Subcutaneous abdominal adipose tissue (tissue), 5 donors: ENCODE measurements around the gene ADRB2.
A peak's percentile ranks its signal among the peaks of the same experiment; 100 is the strongest.

Experiments
- H3K27ac ChIP-seq: one replicate; pipeline ENCODE4 v1.7.0; 2013; ENCODE audit warnings: low read depth, mild to moderate bottlenecking, inconsistent platforms, low read length, moderate library complexity
- H3K27me3 ChIP-seq, 5 donors: one replicate each; pipeline ENCODE4 v1.7.0; 2013; ENCODE audit warnings: low read length in 5 of 5, inconsistent platforms in 1 of 5; ENCODE audit not compliant: control insufficient read depth in 5 of 5, insufficient read depth in 4 of 5
- H3K36me3 ChIP-seq, 5 donors: one replicate each; pipeline ENCODE4 v1.7.0; 2013; ENCODE audit warnings: low read length in 5 of 5; ENCODE audit not compliant: control insufficient read depth in 5 of 5, insufficient read depth in 5 of 5
- H3K4me1 ChIP-seq, 5 donors: one replicate each; pipeline ENCODE4 v1.7.0; 2013; ENCODE audit warnings: low read length in 5 of 5, mild to moderate bottlenecking in 3 of 5, moderate library complexity in 1 of 5; ENCODE audit not compliant: control insufficient read depth in 5 of 5, insufficient read depth in 5 of 5
- H3K4me3 ChIP-seq, 5 donors: one replicate each; pipeline ENCODE4 v1.7.0; 2013; ENCODE audit warnings: low read length in 5 of 5, low read depth in 1 of 5
- H3K9ac ChIP-seq, 5 donors: one replicate each; pipeline ENCODE4 v1.7.0; 2013; ENCODE audit warnings: low read length in 5 of 5, mild to moderate bottlenecking in 4 of 5, moderate library complexity in 3 of 5
- H3K9me3 ChIP-seq, 5 donors: one replicate each; pipeline ENCODE4 v1.7.0; 2013; ENCODE audit warnings: low read length in 5 of 5; ENCODE audit not compliant: control insufficient read depth in 5 of 5
- donor health status: healthy.
- donor health status: healthy.
- donor health status: healthy.
- donor health status: healthy.
- donor health status: healthy.

ADRB2 gene

GRCh38 chr5:148826053-148826738, at the start of gene ADRB2:
Gene ADRB2 (plus strand): TSS chr5:148826611. CDS start chr5:148826832, 221 bp downstream.
- peak within 1 kb of the TSS; percentile 86 for H3K27ac ChIP-seq
- no peaks in the 10 kb centered on the region for H3K27me3 ChIP-seq
- peaks cover 4 to 66% (median 62%) of the 10 kb centered on the region in 5 donors for H3K4me1 ChIP-seq
- no peaks in the 10 kb centered on the region for H3K36me3 ChIP-seq
- no peaks in the 10 kb centered on the region for H3K9me3 ChIP-seq
- H3K9ac ChIP-seq, result peak within 1 kb of the TSS; percentile 77 to 91 (median 84)
- peak within 1 kb of the TSS; percentile 75 to 97 (median 92) for H3K4me3 ChIP-seq

GRCh38 chr5:148776780-148777179, 49.6 kb upstream of the ADRB2 start:
- no peak overlapping the region for H3K9ac ChIP-seq
- no peak overlapping the region for H3K4me3 ChIP-seq
- no peaks in the 10 kb centered on the region for H3K36me3 ChIP-seq
- H3K27ac ChIP-seq, result no peak overlapping the region
- no peaks in the 10 kb centered on the region for H3K4me1 ChIP-seq
- H3K9me3 ChIP-seq, result no peaks in the 10 kb centered on the region
- no peaks in the 10 kb centered on the region for H3K27me3 ChIP-seq

DNA sequence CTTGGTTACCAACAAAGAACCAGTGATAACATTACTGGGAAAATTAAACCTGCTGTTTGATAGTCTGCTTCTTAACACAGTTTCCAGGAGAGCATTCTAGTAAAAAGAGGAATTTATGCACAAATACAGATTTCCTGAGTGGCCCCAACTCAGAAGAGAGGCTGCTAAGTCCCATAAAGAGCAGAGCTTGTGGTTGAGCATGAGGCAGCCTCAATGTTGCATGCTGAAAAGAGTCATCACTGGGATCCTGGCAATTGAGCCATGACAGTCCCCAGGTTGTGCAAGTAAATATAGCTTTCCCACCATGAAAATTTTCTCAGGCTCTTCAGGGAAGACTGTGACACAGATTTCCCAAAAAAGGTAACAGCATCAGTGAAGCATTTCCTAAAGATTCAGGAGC, 47.5 kb upstream of the ADRB2 start:
- H3K36me3 ChIP-seq, result no peaks in the 10 kb centered on the region
- no peak overlapping the region for H3K9ac ChIP-seq
- no peak overlapping the region for H3K4me3 ChIP-seq
- no peaks in the 10 kb centered on the region for H3K27me3 ChIP-seq
- H3K27ac ChIP-seq, result no peak overlapping the region
- no peaks in the 10 kb centered on the region for H3K9me3 ChIP-seq
- H3K4me1 ChIP-seq, result no peaks in the 10 kb centered on the region

DNA sequence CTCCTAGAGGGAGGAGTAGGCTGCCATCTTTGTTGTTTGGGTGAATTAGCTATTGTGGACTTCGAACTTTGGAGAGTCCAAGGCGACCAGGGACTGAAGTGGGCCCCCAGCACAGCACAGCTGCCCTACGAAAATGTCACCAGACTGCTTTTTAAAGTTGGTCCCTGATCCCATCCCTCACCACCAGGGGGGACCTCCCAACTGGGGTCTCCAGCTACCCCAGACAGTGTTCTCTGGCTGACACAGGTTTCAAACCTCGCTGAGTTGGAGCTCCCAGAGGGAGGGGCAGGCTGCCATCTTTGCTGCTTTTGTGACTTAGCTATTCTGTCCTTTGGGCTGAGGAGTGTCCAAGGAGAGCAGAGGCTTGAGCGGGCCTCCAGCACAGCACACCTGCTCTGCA, 45.7 kb upstream of the ADRB2 start:
- no peaks in the 10 kb centered on the region for H3K4me1 ChIP-seq
- H3K27me3 ChIP-seq, result no peaks in the 10 kb centered on the region
- H3K9ac ChIP-seq, result no peak overlapping the region
- H3K36me3 ChIP-seq, result no peaks in the 10 kb centered on the region
- H3K9me3 ChIP-seq, result no peaks in the 10 kb centered on the region
- H3K27ac ChIP-seq, result no peak overlapping the region
- no peak overlapping the region for H3K4me3 ChIP-seq

- Histone ChIP-seq H3K36me3 (no peaks in the 10 kb centered on the region), H3K4me3 (no peak overlapping the region), H3K27ac (no peak overlapping the region), H3K27me3 (no peaks in the 10 kb centered on the region), H3K9me3 (no peaks in the 10 kb centered on the region), H3K4me1 (no peaks in the 10 kb centered on the region), H3K9ac (no peak overlapping the region)
Measured at GRCh38 chr5:148781766-148782165, 44.6 kb upstream of the ADRB2 start.

DNA sequence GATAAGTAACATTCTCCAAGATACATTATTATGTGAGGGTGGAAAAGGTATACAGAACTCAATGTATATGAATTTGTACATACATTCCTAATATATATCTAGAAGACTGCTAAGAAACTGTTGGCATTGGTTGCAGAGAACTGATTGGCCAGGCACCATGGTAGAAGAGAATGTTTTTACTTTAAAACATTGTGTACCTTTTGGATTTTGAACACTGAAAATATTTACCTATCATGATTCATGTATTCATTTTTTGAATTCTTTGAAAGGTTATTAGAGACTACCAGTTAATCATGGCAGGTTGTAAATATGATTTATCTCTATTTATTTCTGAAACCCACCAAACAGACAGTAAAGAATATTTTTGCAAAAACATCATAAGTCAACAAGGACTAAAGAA, 41.2 kb upstream of the ADRB2 start:
- Histone ChIP-seq H3K4me3 (no peak overlapping the region), H3K36me3 (no peaks in the 10 kb centered on the region), H3K9ac (no peak overlapping the region), H3K9me3 (no peaks in the 10 kb centered on the region), H3K4me1 (no peaks in the 10 kb centered on the region), H3K27ac (no peak overlapping the region), H3K27me3 (no peaks in the 10 kb centered on the region)

DNA sequence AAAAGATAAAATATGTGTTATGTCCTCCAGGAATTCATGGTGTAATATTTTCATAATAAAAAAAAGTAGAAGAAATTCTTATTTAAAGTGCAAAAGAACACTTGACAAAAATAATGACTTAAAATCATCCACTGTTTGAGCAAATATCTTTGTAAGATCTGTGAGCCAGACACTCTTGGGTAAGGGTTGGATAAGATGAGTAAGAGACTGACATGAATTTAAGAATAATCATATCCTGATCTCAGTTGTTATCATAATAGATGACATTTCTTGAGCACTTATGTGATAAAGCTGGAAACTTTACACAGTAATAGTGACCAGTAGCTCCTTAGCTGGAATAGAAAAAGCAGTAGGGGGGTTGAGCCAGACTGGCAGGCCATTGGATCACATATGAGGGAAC, 40.0 kb upstream of the ADRB2 start:
- H3K9ac ChIP-seq, result no peak overlapping the region
- no peak overlapping the region for H3K27ac ChIP-seq
- no peaks in the 10 kb centered on the region for H3K27me3 ChIP-seq
- H3K4me1 ChIP-seq, result no peaks in the 10 kb centered on the region
- H3K9me3 ChIP-seq, result no peaks in the 10 kb centered on the region
- H3K4me3 ChIP-seq, result no peak overlapping the region
- H3K36me3 ChIP-seq, result no peaks in the 10 kb centered on the region

DNA sequence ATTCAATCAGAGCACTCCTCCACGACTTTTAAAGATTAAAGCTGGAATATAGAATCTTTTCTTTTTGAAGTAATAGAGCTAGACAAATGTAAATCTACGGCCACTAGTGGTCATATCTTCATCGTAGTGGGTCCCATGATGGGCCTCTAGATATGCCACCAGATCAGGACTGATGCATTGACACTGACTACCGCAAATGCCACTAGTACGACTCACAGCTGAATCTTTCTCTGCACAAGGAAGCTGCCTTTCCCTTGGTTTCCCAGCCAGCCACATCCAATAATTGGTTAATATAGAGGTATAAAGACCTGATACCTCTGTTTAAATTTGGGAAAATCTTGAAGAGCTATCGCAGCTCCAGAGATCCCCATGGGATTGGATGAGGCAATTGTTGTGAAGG, 37.8 kb upstream of the ADRB2 start:
- Histone ChIP-seq H3K9me3 (no peaks in the 10 kb centered on the region), H3K9ac (no peak overlapping the region), H3K27ac (no peak overlapping the region), H3K36me3 (no peaks in the 10 kb centered on the region), H3K27me3 (no peaks in the 10 kb centered on the region), H3K4me1 (peaks cover 0 to 9% (median 0%) of the 10 kb centered on the region in 5 donors), H3K4me3 (no peak overlapping the region)

- Histone ChIP-seq H3K4me3 (no peak overlapping the region), H3K9ac (no peak overlapping the region), H3K4me1 (peaks cover 0 to 14% (median 0%) of the 10 kb centered on the region in 5 donors), H3K27ac (no peak overlapping the region), H3K27me3 (no peaks in the 10 kb centered on the region), H3K9me3 (no peaks in the 10 kb centered on the region), H3K36me3 (no peaks in the 10 kb centered on the region)
Measured at GRCh38 chr5:148790545-148791333, 35.7 kb upstream of the ADRB2 start.

DNA sequence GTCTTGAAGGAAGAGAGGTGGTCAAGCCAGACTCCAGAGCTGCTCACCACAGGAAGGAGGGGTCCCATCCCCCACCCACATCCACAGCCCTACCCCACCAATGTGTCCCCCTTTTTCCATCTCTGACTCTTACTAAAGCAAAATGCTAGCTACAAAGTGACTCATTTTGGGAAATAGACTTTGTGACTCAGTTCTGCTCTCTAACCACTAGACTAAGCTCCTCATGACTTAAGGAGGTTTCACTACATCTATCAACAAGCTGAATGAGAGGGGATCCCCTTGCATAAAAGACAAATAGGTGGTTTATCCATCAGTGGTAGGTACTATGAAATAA, 35.1 kb upstream of the ADRB2 start:
- Histone ChIP-seq H3K36me3 (no peaks in the 10 kb centered on the region), H3K9me3 (no peaks in the 10 kb centered on the region), H3K27ac (no peak overlapping the region), H3K9ac (no peak overlapping the region), H3K4me1 (peaks cover 0 to 14% (median 0%) of the 10 kb centered on the region in 5 donors), H3K27me3 (no peaks in the 10 kb centered on the region), H3K4me3 (no peak overlapping the region)
